ENCODE results near the gene GABBR2.

GRCh38 chr9:98249771-98250170 is 459.0 kb downstream of the GABBR2 start:
- TF ChIP-seq CTCF (IDR thresholded peaks at IDR 0.05) (no peak), POLR2A (IDR thresholded peaks at IDR 0.05) (no peak)
